Globus pallidus (tissue), 1 donor: ENCODE data around the gene SOX18.

Experiments
- DNase-seq: peaks from one replicate; pipeline ENCODE4 v3.0.0-alpha.2; 2015; ENCODE audit warnings: low spot score

The SOX18 gene

GRCh38 chr20:64067733-64068307 lies 18.4 kb upstream of the SOX18 start:
- no peak for DNase-seq

GRCh38 chr20:64067005-64067632 lies 17.7 kb upstream of the SOX18 start:
- no peak for DNase-seq

GRCh38 chr20:64065974-64066343 lies 16.5 kb upstream of the SOX18 start:
- DNase-seq, result no peak

GRCh38 chr20:64065062-64065973 lies 15.9 kb upstream of the SOX18 start:
- no peak for DNase-seq

GRCh38 chr20:64064145-64064698 lies 14.8 kb upstream of the SOX18 start:
- no peak for DNase-seq

GRCh38 chr20:64063389-64064144 lies 14.1 kb upstream of the SOX18 start:
- no peak for DNase-seq

- peak; percentile 95 for DNase-seq
Measured at GRCh38 chr20:64062596-64063388, 13.4 kb upstream of the SOX18 start, which contains the start of gene TCEA2. TCEA2 (plus strand) TSS chr20:64063198; CDS start chr20:64063313, 115 bp downstream.

- DNase-seq, result peak; percentile 29
Measured at GRCh38 chr20:64062276-64062595, 12.8 kb upstream of the SOX18 start.

GRCh38 chr20:64058536-64058935 lies 9.1 kb upstream of the SOX18 start:
- DNase-seq, result no peak

- no peak for DNase-seq
Measured at GRCh38 chr20:64057628-64058498, 8.4 kb upstream of the SOX18 start.

- DNase-seq, result no peak
Measured at GRCh38 chr20:64056889-64057627, 7.6 kb upstream of the SOX18 start.

GRCh38 chr20:64056639-64056888 lies 7.1 kb upstream of the SOX18 start:
- DNase-seq, result no peak

- DNase-seq, result no peak
Measured at GRCh38 chr20:64055893-64056638, 6.6 kb upstream of the SOX18 start.

GRCh38 chr20:64055396-64055892 lies 6.0 kb upstream of the SOX18 start:
- no peak for DNase-seq

- no peak for DNase-seq
Measured at GRCh38 chr20:64053841-64054661, 4.6 kb upstream of the SOX18 start.

- DNase-seq, result no peak
Measured at GRCh38 chr20:64052987-64053840, 3.8 kb upstream of the SOX18 start.

GRCh38 chr20:64052326-64052722 lies 2.9 kb upstream of the SOX18 start:
- DNase-seq, result no peak
